Keratinocyte (primary cell): ENCODE results near the gene POLH. TPM values are rescaled to one million over a fixed set of nuclear protein-coding genes. Genes with fewer than 3 reads are reported as not detected.
"Not testable (repeated sequence)": the region's sequence is repeated elsewhere in the genome, so short reads cannot be mapped to it uniquely, and the experiment has no call there.

Experiments
- DNase-seq: peaks from one replicate; pipeline ENCODE4 v3.0.0-alpha.2; 2011; ENCODE audit warnings: low read depth, missing footprints, low spot score
- FAIRE-seq: peaks from 2 replicates; lab custom pipeline; 2011; peaks lifted over from hg19 to GRCh38; lab: Jason Lieb, UNC
- H2AFZ ChIP-seq: 2 replicates; pipeline ENCODE4 v1.6.0; 2012; ENCODE audit warnings: low read length, control low read depth, inconsistent platforms; ENCODE audit not compliant: control insufficient read depth
- H3K27ac ChIP-seq: 2 replicates; pipeline ENCODE4 v1.5.1; 2011; ENCODE audit warnings: low read length; ENCODE audit not compliant: control insufficient read depth, insufficient read depth
- H3K27me3 ChIP-seq: 3 replicates; pipeline ENCODE4 v1.6.0; 2011; ENCODE audit warnings: low read length; ENCODE audit not compliant: control insufficient read depth, insufficient read depth; ENCODE audit errors: extremely low read depth
- H3K36me3 ChIP-seq, 2 experiments: 2 replicates in 1 of 2; 3 replicates in 1 of 2; pipeline ENCODE4 v1.5.1; 2011; ENCODE audit warnings: low read length in 2 of 2, mild to moderate bottlenecking in 1 of 2; ENCODE audit not compliant: control insufficient read depth in 2 of 2, insufficient read depth in 2 of 2; ENCODE audit errors: extremely low read depth in 1 of 2
- H3K4me1 ChIP-seq: 3 replicates; pipeline ENCODE4 v1.5.1; 2011; ENCODE audit warnings: low read length; ENCODE audit not compliant: control insufficient read depth, insufficient read depth; ENCODE audit errors: extremely low read depth
- H3K4me2 ChIP-seq: 3 replicates; pipeline ENCODE4 v1.6.0; 2011; ENCODE audit warnings: low read depth, low read length; ENCODE audit not compliant: control insufficient read depth, insufficient read depth; ENCODE audit errors: extremely low read depth
- H3K4me3 ChIP-seq, 3 experiments: fragments of 200-600 bp in 1 of 3; sonication (generic) in 1 of 3; 2 replicates in 2 of 3; 3 replicates in 1 of 3; pipeline ENCODE4 v1.5.1; 2011 to 2016; ENCODE audit warnings: low read length in 3 of 3, mild to moderate bottlenecking in 3 of 3, control low read depth in 2 of 3, inconsistent platforms in 1 of 3, low read depth in 1 of 3, mixed read lengths in 1 of 3, mixed run types in 1 of 3, moderate library complexity in 1 of 3; ENCODE audit not compliant: control insufficient read depth in 2 of 3, insufficient read depth in 2 of 3; ENCODE audit errors: extremely low read depth in 1 of 3
- H3K79me2 ChIP-seq: 2 replicates; pipeline ENCODE4 v1.6.0; 2012; ENCODE audit warnings: low read length; ENCODE audit not compliant: control insufficient read depth, insufficient read depth
- H3K9ac ChIP-seq: 3 replicates; pipeline ENCODE4 v1.6.0; 2011; ENCODE audit warnings: low read length; ENCODE audit not compliant: control insufficient read depth, insufficient read depth; ENCODE audit errors: extremely low read depth
- H3K9me1 ChIP-seq: 3 replicates; pipeline ENCODE4 v1.6.0; 2011; ENCODE audit warnings: low read length; ENCODE audit not compliant: control insufficient read depth, insufficient read depth; ENCODE audit errors: extremely low read depth
- H3K9me3 ChIP-seq: 2 replicates; pipeline ENCODE4 v1.5.1; 2012; ENCODE audit warnings: low read depth, low read length; ENCODE audit not compliant: control insufficient read depth
- H4K20me1 ChIP-seq: 3 replicates; pipeline ENCODE4 v1.6.0; 2011; ENCODE audit warnings: low read length; ENCODE audit not compliant: control insufficient read depth, insufficient read depth; ENCODE audit errors: extremely low read depth
- CTCF ChIP-seq, 3 experiments: IDR thresholded peaks in 1 of 3; conservative IDR thresholded peaks in 1 of 3; optimal IDR thresholded peaks in 1 of 3; 2 replicates in 2 of 3; 3 replicates in 1 of 3; pipeline versions ENCODE3 to v1.5.1; 2011; ENCODE audit warnings: low read length in 3 of 3, mild to moderate bottlenecking in 3 of 3, moderate library complexity in 2 of 3, control low read depth in 1 of 3, inconsistent platforms in 1 of 3; ENCODE audit not compliant: insufficient read depth in 2 of 3; ENCODE audit errors: extremely low read depth in 1 of 3
- EZH2 ChIP-seq: IDR thresholded peaks from one replicate; pipeline ENCODE4 v1.6.1; 2012; ENCODE audit warnings: inconsistent platforms, mild to moderate bottlenecking, low read length, moderate library complexity
- dilution Hi-C: fragments of 300-500 bp; cut with MboI; formaldehyde crosslinking; loops from one replicate; pipeline ENCODE4 v1.7.0; 2020; ENCODE audit warnings: low sequenced_read_pairs; ENCODE audit not compliant: extremely low pct_ligation_motif_present
- polyA plus RNA-seq, 5 experiments: library from polyadenylated mRNA; depleted of rRNA in 3 of 5; stranded (reverse) in 3 of 5; stranded (forward) in 1 of 5; unstranded in 1 of 5; fragments of >200 nt; gene quantifications; 1 replicate in 1 of 5; 2 replicates in 3 of 5; 3 replicates in 1 of 5; pipeline versions ENCODE4 v1.2.1 to v1.2.3, GENCODE V29; 2011 to 2012; ENCODE audit warnings: missing spikeins in 2 of 5, low read depth in 1 of 5, low replicate concordance in 1 of 5

POLH gene
- polyA plus RNA-seq, 1 donor (not counting 4 experiments of a cell fraction or from before 2014, with no cell fraction given), result 29.9 TPM

GRCh38 chr6:43539409-43539808, 36.6 kb upstream of the POLH start:
- H3K36me3 ChIP-seq, result peaks cover 11 to 13% of the 10 kb centered on the region in 2 experiments
- DNase-seq, H3K9me1 ChIP-seq, H3K9ac ChIP-seq, H3K27me3 ChIP-seq, dilution Hi-C loops, H3K27ac ChIP-seq, H3K79me2 ChIP-seq, H3K4me3 ChIP-seq, H3K4me1 ChIP-seq, H3K9me3 ChIP-seq, H3K4me2 ChIP-seq, H2AFZ ChIP-seq, H4K20me1 ChIP-seq, FAIRE-seq: not testable (repeated sequence)

- Histone ChIP-seq H3K4me1 (no peaks in the 10 kb centered on the region), H3K27ac (no peak overlapping the region), H3K27me3 (no peaks in the 10 kb centered on the region), H3K79me2 (no peaks in the 10 kb centered on the region), H3K36me3 (peaks cover 13 to 14% of the 10 kb centered on the region in 2 experiments), H4K20me1 (no peaks in the 10 kb centered on the region), H3K9ac (no peak overlapping the region), H2AFZ (no peak overlapping the region), H3K4me2 (no peak overlapping the region), H3K9me3 (no peaks in the 10 kb centered on the region), H3K4me3 (no peak overlapping the region), H3K9me1 (no peaks in the 10 kb centered on the region)
- FAIRE-seq, result no peak
- dilution Hi-C loops, result no loop called here
- DNase-seq, result no peak
- TF ChIP-seq EZH2, result no peak
- TF ChIP-seq CTCF (optimal IDR thresholded peaks at IDR 0.05 in 1 of 3, IDR thresholded peaks at IDR 0.05 in 1 of 3, conservative IDR thresholded peaks at IDR 0.05 in 1 of 3; ENCODE audit: extremely low read depth in 1 of 3, insufficient read depth in 2 of 3, low read length in 3 of 3), result no peak
These were observed 35.5 kb upstream of the POLH start for GRCh38 chr6:43540507-43540906.

- Histone ChIP-seq H3K9me1 (no peaks in the 10 kb centered on the region), H3K9me3 (no peaks in the 10 kb centered on the region), H3K36me3 (peaks cover 13 to 22% of the 10 kb centered on the region in 2 experiments), H3K27ac (no peak overlapping the region), H3K4me1 (no peaks in the 10 kb centered on the region), H3K79me2 (no peaks in the 10 kb centered on the region), H4K20me1 (no peaks in the 10 kb centered on the region), H2AFZ (no peak overlapping the region), H3K4me2 (no peak overlapping the region), H3K9ac (no peak overlapping the region), H3K27me3 (no peaks in the 10 kb centered on the region), H3K4me3 (no peak overlapping the region)
- no peak for TF ChIP-seq CTCF (optimal IDR thresholded peaks at IDR 0.05 in 1 of 3, IDR thresholded peaks at IDR 0.05 in 1 of 3, conservative IDR thresholded peaks at IDR 0.05 in 1 of 3; ENCODE audit: extremely low read depth in 1 of 3, insufficient read depth in 2 of 3, low read length in 3 of 3)
- TF ChIP-seq EZH2, result no peak
- DNase-seq, result no peak
- dilution Hi-C loops, result no loop called here
- no peak for FAIRE-seq
These were observed 34.1 kb upstream of the POLH start for GRCh38 chr6:43541774-43542471.
